Thymus (tissue), 11 donors: Measurements from ENCODE around the gene KCNMA1. TPM values are rescaled to one million over a fixed set of nuclear protein-coding genes. Genes with fewer than 3 reads are reported as not detected.

Source experiments
- DNase-seq, 9 donors: peaks; one replicate each; pipeline ENCODE4 v3.0.0-alpha.2; 2013; ENCODE audit warnings: low spot score in 9 of 9, low read depth in 6 of 9, missing footprints in 1 of 9
- H3K27ac ChIP-seq, 2 donors: one replicate each; pipeline ENCODE4 v1.5.1; 2013; ENCODE audit warnings: control low read depth in 1 of 2, low read depth in 1 of 2, low read length in 1 of 2, mild to moderate bottlenecking in 1 of 2, moderate library complexity in 1 of 2
- H3K27me3 ChIP-seq, 2 donors: one replicate each; pipeline ENCODE4 v1.5.1; 2013; ENCODE audit warnings: low read length in 1 of 2; ENCODE audit not compliant: control insufficient read depth in 2 of 2, insufficient read depth in 1 of 2
- H3K36me3 ChIP-seq, 2 donors: one replicate each; pipeline ENCODE4 v1.5.1; 2013; ENCODE audit warnings: low read length in 1 of 2, mild to moderate bottlenecking in 1 of 2, moderate library complexity in 1 of 2; ENCODE audit not compliant: control insufficient read depth in 2 of 2, insufficient read depth in 2 of 2
- H3K4me1 ChIP-seq, 2 donors: one replicate each; pipeline ENCODE4 v1.5.1; 2013; ENCODE audit warnings: low read length in 2 of 2; ENCODE audit not compliant: control insufficient read depth in 2 of 2, insufficient read depth in 2 of 2
- H3K4me3 ChIP-seq, 2 donors: one replicate each; pipeline ENCODE4 v1.5.1; 2013; ENCODE audit warnings: low read length in 2 of 2, control low read depth in 1 of 2, mild to moderate bottlenecking in 1 of 2
- H3K9me3 ChIP-seq, 2 donors: one replicate each; pipeline ENCODE4 v1.5.1; 2013; ENCODE audit warnings: low read length in 1 of 2, mild to moderate bottlenecking in 1 of 2; ENCODE audit not compliant: control insufficient read depth in 2 of 2, insufficient read depth in 1 of 2
- WGBS: extraction: QIAGEN DNeasy Blood & Tissue Kit; methylation state at CpG from one replicate; pipeline ENCODE4 v1.1.7; 2013; 5-methylcytosine and 5-hydroxymethylcytosine counted together
- polyA plus RNA-seq: library from polyadenylated mRNA; stranded (reverse); fragments of 200-250 nt; gene quantifications from one replicate; pipeline ENCODE4 v1.2.3, GENCODE V29; 2013
- total RNA-seq: library from RNA; stranded (reverse); fragments of 120-200 nt; gene quantifications from one replicate; pipeline ENCODE4 v1.2.4, GENCODE V29; 2013
- donor health status: healthy.

KCNMA1 gene
- total and polyA plus RNA-seq, 2 donors = 1.9 to 12.9 TPM

GRCh38 chr10:77630507-77630848 is 7.1 kb downstream of the KCNMA1 start:
- no peaks in the 10 kb centered on the region for H3K9me3 ChIP-seq
- WGBS = 94% methylated on average over 5 of the region's 5 CpGs
- no peak overlapping the region for H3K27ac ChIP-seq

GRCh38 chr10:77629775-77630506 is 7.7 kb downstream of the KCNMA1 start:
- 91% methylated on average over 11 of the region's 11 CpGs for WGBS
- no peaks in the 10 kb centered on the region for H3K4me1 ChIP-seq

More at GRCh38 chr10:77630507-77630848, 7.1 kb downstream of the KCNMA1 start:
- no peak overlapping the region for H3K4me3 ChIP-seq
- H3K36me3 ChIP-seq = no peaks in the 10 kb centered on the region
- DNase-seq = no peak
- no peaks in the 10 kb centered on the region for H3K4me1 ChIP-seq
- H3K27me3 ChIP-seq = peaks cover 9 to 23% of the 10 kb centered on the region in 2 donors

GRCh38 chr10:77628906-77629730 is 8.5 kb downstream of the KCNMA1 start:
- Histone ChIP-seq H3K4me1 (no peaks in the 10 kb centered on the region), H3K4me3 (no peak overlapping the region), H3K27ac (no peak overlapping the region), H3K27me3 (peaks cover 0 to 11% of the 10 kb centered on the region in 2 donors), H3K36me3 (no peaks in the 10 kb centered on the region), H3K9me3 (no peaks in the 10 kb centered on the region)
- 93% methylated on average over 8 of the region's 8 CpGs for WGBS
- DNase-seq = no peak

More at GRCh38 chr10:77629775-77630506, 7.7 kb downstream of the KCNMA1 start:
- H3K27ac ChIP-seq = no peak overlapping the region
- no peaks in the 10 kb centered on the region for H3K9me3 ChIP-seq
- peaks cover 5 to 17% of the 10 kb centered on the region in 2 donors for H3K27me3 ChIP-seq
- H3K36me3 ChIP-seq = no peaks in the 10 kb centered on the region
- H3K4me3 ChIP-seq = no peak overlapping the region
- no peak for DNase-seq

- 85% methylated on average over 8 of the region's 8 CpGs for WGBS
- Histone ChIP-seq H3K27ac (no peak overlapping the region), H3K9me3 (no peaks in the 10 kb centered on the region), H3K27me3 (no peaks in the 10 kb centered on the region), H3K4me3 (no peak overlapping the region), H3K4me1 (no peaks in the 10 kb centered on the region), H3K36me3 (no peaks in the 10 kb centered on the region)
- no peak for DNase-seq
These were observed 11.2 kb downstream of the KCNMA1 start for GRCh38 chr10:77626266-77626935.

GRCh38 chr10:77625379-77625778 is 12.2 kb downstream of the KCNMA1 start:
- 90% methylated on average over 3 of the region's 3 CpGs for WGBS
- no peak overlapping the region for H3K4me3 ChIP-seq
- no peaks in the 10 kb centered on the region for H3K36me3 ChIP-seq
- no peaks in the 10 kb centered on the region for H3K4me1 ChIP-seq
- no peak overlapping the region for H3K27ac ChIP-seq
- H3K27me3 ChIP-seq = no peaks in the 10 kb centered on the region
- no peaks in the 10 kb centered on the region for H3K9me3 ChIP-seq
- DNase-seq = peak in 1 of 9 donors; percentile 12

- Histone ChIP-seq H3K36me3 (no peaks in the 10 kb centered on the region), H3K4me3 (no peak overlapping the region), H3K27me3 (no peaks in the 10 kb centered on the region), H3K4me1 (no peaks in the 10 kb centered on the region), H3K9me3 (no peaks in the 10 kb centered on the region), H3K27ac (no peak overlapping the region)
- peak in 1 of 9 donors; percentile 18 for DNase-seq
- WGBS = 22% methylated on average over 4 of the region's 4 CpGs
These were observed 14.7 kb downstream of the KCNMA1 start for GRCh38 chr10:77622889-77623291.

GRCh38 chr10:77620731-77621130 is 16.9 kb downstream of the KCNMA1 start:
- H3K4me3 ChIP-seq = no peak overlapping the region
- H3K9me3 ChIP-seq = no peaks in the 10 kb centered on the region
- WGBS = 85% methylated on average over 6 of the region's 6 CpGs
- no peaks in the 10 kb centered on the region for H3K36me3 ChIP-seq
- no peak for DNase-seq
- H3K4me1 ChIP-seq = no peaks in the 10 kb centered on the region
- H3K27me3 ChIP-seq = no peaks in the 10 kb centered on the region
- H3K27ac ChIP-seq = no peak overlapping the region

- DNase-seq = no peak
- 97% methylated on average over 13 of the region's 13 CpGs for WGBS
- Histone ChIP-seq H3K4me3 (no peak overlapping the region), H3K36me3 (no peaks in the 10 kb centered on the region), H3K27ac (no peak overlapping the region), H3K4me1 (no peaks in the 10 kb centered on the region), H3K27me3 (no peaks in the 10 kb centered on the region), H3K9me3 (no peaks in the 10 kb centered on the region)
These were observed 17.5 kb downstream of the KCNMA1 start for GRCh38 chr10:77619964-77620703.
